ENCODE data around the gene RAB11FIP3. TPM values are rescaled to one million over a fixed set of nuclear protein-coding genes. Genes with fewer than 3 reads are reported as not detected.

RAB11FIP3 gene
- total and polyA plus RNA-seq, 9 of the 15 experiments (the other 6 are each of a cell fraction or from before 2014, with no cell fraction given): 0.46 to 13.1 (median 4.3) TPM

- in situ Hi-C loops (cut with MboI): no loop called here
- Histone ChIP-seq H2AFZ (ENCODE audit: low read depth, low read length) (no peak overlapping the region), H3K4me2 (ENCODE audit: insufficient read depth, low read length) (no peak overlapping the region), H3K9ac (ENCODE audit: insufficient read depth in 1 of 2, low read depth in 2 of 2, low read length in 2 of 2) (peak overlapping the region in 1 of 2 experiments; percentile 9; a peak in 1 of 4 replicates), H3K4me3 (no peak overlapping the region), H3K9me1 (ENCODE audit: control insufficient read depth, insufficient read depth, low read length) (no peaks in the 10 kb centered on the region), H3K79me2 (ENCODE audit: control insufficient read depth, insufficient read depth, low read length) (no peaks in the 10 kb centered on the region), H3K27me3 (ENCODE audit: control insufficient read depth in 2 of 2, insufficient read depth in 2 of 2, low read length in 2 of 2) (no peaks in the 10 kb centered on the region), H3K4me1 (replicated peaks in 1 of 2; ENCODE audit: control insufficient read depth in 2 of 2, insufficient read depth in 2 of 2, low read length in 2 of 2) (peaks cover 7 to 48% of the 10 kb centered on the region in 2 experiments), H3K27ac (ENCODE audit: extremely low read depth, low read depth, low read length) (no peak overlapping the region), H4K20me1 (replicated peaks; ENCODE audit: control insufficient read depth, insufficient read depth, low read length) (no peaks in the 10 kb centered on the region), H3K9me3 (replicated peaks; ENCODE audit: control insufficient read depth, insufficient read depth, low read depth, low read length) (no peaks in the 10 kb centered on the region), H3K36me3 (ENCODE audit: control insufficient read depth, insufficient read depth, low read length) (peaks cover 8% of the 10 kb centered on the region; the same call in 1 of the 3 replicates)
- ATAC-seq (no peak), FAIRE-seq (no peak), DNase-seq (ENCODE audit: extremely low read depth in 1 of 4, low spot score in 3 of 4) (no peak)
- ChIA-PET CTCF (ENCODE audit: low intra/inter-chr PET ratio) (no interaction called here), POLR2A (interaction anchor here (1.1 kb wide), 1 partner anchor 11 kb away, joined by 3 read pairs; no protein-coding TSS in a partner anchor)
- no TSS peak for BruUV-seq (replicated peaks)
- intact Hi-C loops (cut with micrococcal nuclease): no loop called here
- TF ChIP-seq PPARD (CRISPR knock-in tag; IDR thresholded peaks at IDR 0.05) (no peak), CCNT2 (IDR thresholded peaks at IDR 0.05; ENCODE audit: borderline replicate concordance, extremely low read depth, insufficient read length, low read depth, low read length) (no peak), RBFOX2 (IDR thresholded peaks at IDR 0.05; ENCODE audit: low read depth, low read length) (peak; percentile 32; the same call in 1 of the 2 replicates)
- TF ChIP-seq, protein P1, sequence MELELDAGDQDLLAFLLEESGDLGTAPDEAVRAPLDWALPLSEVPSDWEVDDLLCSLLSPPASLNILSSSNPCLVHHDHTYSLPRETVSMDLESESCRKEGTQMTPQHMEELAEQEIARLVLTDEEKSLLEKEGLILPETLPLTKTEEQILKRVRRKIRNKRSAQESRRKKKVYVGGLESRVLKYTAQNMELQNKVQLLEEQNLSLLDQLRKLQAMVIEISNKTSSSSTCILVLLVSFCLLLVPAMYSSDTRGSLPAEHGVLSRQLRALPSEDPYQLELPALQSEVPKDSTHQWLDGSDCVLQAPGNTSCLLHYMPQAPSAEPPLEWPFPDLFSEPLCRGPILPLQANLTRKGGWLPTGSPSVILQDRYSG (tag; conservative IDR thresholded peaks at IDR 0.05; ENCODE audit: low read depth): no peak
- TF ChIP-seq, protein P2, sequence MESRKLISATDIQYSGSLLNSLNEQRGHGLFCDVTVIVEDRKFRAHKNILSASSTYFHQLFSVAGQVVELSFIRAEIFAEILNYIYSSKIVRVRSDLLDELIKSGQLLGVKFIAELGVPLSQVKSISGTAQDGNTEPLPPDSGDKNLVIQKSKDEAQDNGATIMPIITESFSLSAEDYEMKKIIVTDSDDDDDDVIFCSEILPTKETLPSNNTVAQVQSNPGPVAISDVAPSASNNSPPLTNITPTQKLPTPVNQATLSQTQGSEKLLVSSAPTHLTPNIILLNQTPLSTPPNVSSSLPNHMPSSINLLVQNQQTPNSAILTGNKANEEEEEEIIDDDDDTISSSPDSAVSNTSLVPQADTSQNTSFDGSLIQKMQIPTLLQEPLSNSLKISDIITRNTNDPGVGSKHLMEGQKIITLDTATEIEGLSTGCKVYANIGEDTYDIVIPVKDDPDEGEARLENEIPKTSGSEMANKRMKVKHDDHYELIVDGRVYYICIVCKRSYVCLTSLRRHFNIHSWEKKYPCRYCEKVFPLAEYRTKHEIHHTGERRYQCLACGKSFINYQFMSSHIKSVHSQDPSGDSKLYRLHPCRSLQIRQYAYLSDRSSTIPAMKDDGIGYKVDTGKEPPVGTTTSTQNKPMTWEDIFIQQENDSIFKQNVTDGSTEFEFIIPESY (CRISPR knock-in tag; IDR thresholded peaks at IDR 0.05): peak; percentile 17; the same call in 1 of the 2 replicates
- 89% methylated on average over 27 of the region's 36 CpGs for WGBS (ENCODE audit: insufficient coverage, low coverage, missing lambda C conversion rate)
These were observed 14.8 kb upstream of the RAB11FIP3 start for GRCh38 chr16:410516-411178.

All from K562 (cell line).